Erythroblast (primary cell): ENCODE results near the gene GAS6.

Source experiments
- GATA1 ChIP-seq: IDR thresholded peaks from 2 replicates; pipeline ENCODE4 v1.6.1; 2011; ENCODE audit warnings: low read depth, mild to moderate bottlenecking, control low read depth, low read length, moderate library complexity
- POLR2A ChIP-seq: IDR thresholded peaks from 2 replicates; pipeline ENCODE4 v1.6.1; 2011; ENCODE audit warnings: mild to moderate bottlenecking, low read length

- TF ChIP-seq POLR2A (no peak), GATA1 (no peak)
Observed at GRCh38 chr13:113897966-113898365, 34.1 kb upstream of the GAS6 start.
